GM21529 (cell line): Measurements from ENCODE around the gene ACER1.
"Not testable (repeated sequence)": the region's sequence is repeated elsewhere in the genome, so short reads cannot be mapped to it uniquely, and the experiment has no call there.

Experiments used
- ATAC-seq: cut with Tn5 transposase; IDR thresholded peaks from one replicate; pipeline ENCODE4 v1.9.1; 2021; ENCODE audit not compliant: unreplicated experiment

Gene ACER1

GRCh38 chr19:6292006-6292405, 41.4 kb downstream of the ACER1 start:
- ATAC-seq, result no peak

GRCh38 chr19:6288737-6289136, 44.7 kb downstream of the ACER1 start:
- ATAC-seq, result no peak

GRCh38 chr19:6287269-6287885, 46.0 kb downstream of the ACER1 start:
- ATAC-seq, result no peak

- no peak for ATAC-seq
Measured at GRCh38 chr19:6286676-6287075, 46.7 kb downstream of the ACER1 start.

- ATAC-seq, result not testable (repeated sequence)
Measured at GRCh38 chr19:6282393-6282792, 51.0 kb downstream of the ACER1 start.

GRCh38 chr19:6279931-6280591, 53.4 kb downstream of the ACER1 start, which contains the start of gene MLLT1:
MLLT1 (minus strand) TSS chr19:6279975; CDS start chr19:6279784, 191 bp downstream.
- peak; percentile 87 for ATAC-seq

GRCh38 chr19:6279620-6279930, 53.8 kb downstream of the ACER1 start:
- ATAC-seq, result peak; percentile 34

GRCh38 chr19:6278740-6279619, 54.4 kb downstream of the ACER1 start:
- ATAC-seq, result no peak

- ATAC-seq, result no peak
Measured at GRCh38 chr19:6278051-6278450, 55.4 kb downstream of the ACER1 start.

GRCh38 chr19:6276447-6276846, 57.0 kb downstream of the ACER1 start:
- ATAC-seq, result no peak

GRCh38 chr19:6275170-6275744, 58.2 kb downstream of the ACER1 start:
- ATAC-seq, result no peak

- no peak for ATAC-seq
Measured at GRCh38 chr19:6274756-6275155, 58.7 kb downstream of the ACER1 start.

- ATAC-seq, result no peak
Measured at GRCh38 chr19:6273701-6274601, 59.5 kb downstream of the ACER1 start.

GRCh38 chr19:6272913-6273600, 60.4 kb downstream of the ACER1 start:
- no peak for ATAC-seq

- no peak for ATAC-seq
Measured at GRCh38 chr19:6272411-6272791, 61.0 kb downstream of the ACER1 start.

- no peak for ATAC-seq
Measured at GRCh38 chr19:6271721-6272410, 61.5 kb downstream of the ACER1 start.

GRCh38 chr19:6271251-6271650, 62.2 kb downstream of the ACER1 start:
- ATAC-seq, result no peak

- no peak for ATAC-seq
Measured at GRCh38 chr19:6270822-6271221, 62.6 kb downstream of the ACER1 start.

GRCh38 chr19:6270076-6270745, 63.2 kb downstream of the ACER1 start:
- ATAC-seq, result no peak
